Astrocyte of the cerebellum (primary cell): ENCODE results near the gene DCP2.

ENCODE experiments used
- DNase-seq: peaks from one replicate; pipeline ENCODE4 v3.0.0-alpha.2; 2011; ENCODE audit warnings: low read depth
- H3K4me3 ChIP-seq: 2 replicates; pipeline ENCODE4 v1.5.1; 2011; ENCODE audit warnings: mild to moderate bottlenecking, low read depth, low read length, moderate library complexity
- CTCF ChIP-seq: IDR thresholded peaks from 2 replicates; pipeline ENCODE4 v1.5.1; 2012; ENCODE audit warnings: low read length, low read depth, moderate library complexity, mild to moderate bottlenecking; ENCODE audit errors: missing control alignments
- in situ Hi-C: cut with HindIII; loops from 2 replicates; pipeline ENCODE4 v1.10.0; 2017; ENCODE audit warnings: low sequenced_read_pairs

The DCP2 gene

GRCh38 chr5:112967520-112968083 lies 9.0 kb upstream of the DCP2 start:
- H3K4me3 ChIP-seq: no peak overlapping the region
- no peak for TF ChIP-seq CTCF
- in situ Hi-C loops: no loop called here
- no peak for DNase-seq

GRCh38 chr5:112968411-112969106 lies 8.0 kb upstream of the DCP2 start:
- DNase-seq: no peak
- TF ChIP-seq CTCF: no peak
- in situ Hi-C loops: no loop called here
- H3K4me3 ChIP-seq: no peak overlapping the region

DNA sequence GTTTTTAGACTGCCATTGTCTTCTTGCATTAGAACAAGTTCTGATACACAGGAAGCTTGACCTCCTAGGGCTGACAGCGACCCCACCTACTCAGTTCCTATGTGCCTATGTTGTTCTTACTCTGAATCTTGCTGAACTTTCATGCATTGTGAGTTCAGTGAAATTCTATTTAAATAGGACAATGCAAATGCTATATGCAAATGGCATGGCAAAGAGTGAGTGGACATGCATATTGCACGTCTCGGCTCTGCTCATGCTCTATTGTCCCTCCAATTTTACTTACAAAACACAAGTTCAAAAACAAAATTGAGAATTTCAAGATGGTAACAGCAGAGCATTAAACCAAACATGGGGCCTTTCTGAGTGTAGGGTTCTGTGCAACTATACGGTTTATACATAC lies 5.3 kb upstream of the DCP2 start:
- in situ Hi-C loops: no loop called here

GRCh38 chr5:112973036-112973435 lies 3.6 kb upstream of the DCP2 start:
- no peak for TF ChIP-seq CTCF
- in situ Hi-C loops: no loop called here
- no peak for DNase-seq

More for the DNA sequence above, 5.3 kb upstream of the DCP2 start:
- TF ChIP-seq CTCF: no peak
- no peak for DNase-seq
- no peak overlapping the region for H3K4me3 ChIP-seq

DNA sequence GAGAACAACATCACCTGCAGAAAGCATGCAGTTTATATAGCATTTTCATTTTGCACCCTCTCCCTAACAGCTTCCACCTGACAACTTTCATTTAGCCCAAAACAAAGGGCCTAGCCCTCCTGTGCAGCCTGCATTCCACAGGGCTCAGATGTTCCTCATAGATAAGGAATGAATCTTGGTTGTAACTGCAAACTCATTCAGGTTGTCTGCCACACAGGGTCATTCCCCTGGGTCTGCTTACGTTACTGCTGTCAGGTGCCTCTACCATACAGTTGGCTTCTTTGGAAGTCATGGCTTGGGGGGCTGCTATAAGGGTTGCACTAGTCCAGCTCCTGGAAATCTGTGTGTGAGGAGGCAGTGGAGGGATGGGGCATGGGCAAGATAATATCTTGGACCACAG lies 2.7 kb upstream of the DCP2 start:
- TF ChIP-seq CTCF: no peak
- in situ Hi-C loops: no loop called here
- DNase-seq: no peak
- H3K4me3 ChIP-seq: no peak overlapping the region

More at GRCh38 chr5:112973036-112973435, 3.6 kb upstream of the DCP2 start:
- H3K4me3 ChIP-seq: no peak overlapping the region

- no peak for TF ChIP-seq CTCF
- in situ Hi-C loops: no loop called here
- no peak overlapping the region for H3K4me3 ChIP-seq
- DNase-seq: no peak
Observed at GRCh38 chr5:112974901-112975300, 1.7 kb upstream of the DCP2 start.
